Breast epithelium (tissue), 4 donors: ENCODE data around the gene APCDD1. TPM values are rescaled to one million over a fixed set of nuclear protein-coding genes. Genes with fewer than 3 reads are reported as not detected.

ENCODE experiments used
- DNase-seq, 2 donors: peaks; one replicate each; pipeline ENCODE4 v3.0.0-alpha.2; 2019; ENCODE audit warnings: low spot score in 2 of 2
- H3K27ac ChIP-seq, 2 donors: fragments of 200-600 bp; sonication (generic) in 1 of 2; one replicate each; pipeline ENCODE4 v1.5.1; 2016 to 2019; ENCODE audit warnings: mild to moderate bottlenecking in 1 of 2
- H3K27me3 ChIP-seq, 2 donors: fragments of 200-600 bp; sonication (generic) in 1 of 2; one replicate each; pipeline versions ENCODE4 v1.5.1 to v1.6.0; 2017 to 2019; ENCODE audit warnings: control low read depth in 1 of 2, mild to moderate bottlenecking in 1 of 2
- H3K36me3 ChIP-seq: fragments of 200-600 bp; one replicate; pipeline ENCODE4 v1.5.1; 2019
- H3K4me1 ChIP-seq, 2 donors: fragments of 200-600 bp; sonication (generic); one replicate each; pipeline ENCODE4 v1.5.1; 2016 to 2019; ENCODE audit warnings: control low read depth in 1 of 2
- H3K4me3 ChIP-seq, 3 donors: fragments of 200-600 bp; sonication (generic); 1 replicate in 2 of 3; 2 replicates in 1 of 3; pipeline ENCODE4 v1.5.1; 2016 to 2019; ENCODE audit warnings: mild to moderate bottlenecking in 3 of 3, moderate library complexity in 2 of 3
- H3K9me3 ChIP-seq, 2 donors: fragments of 200-600 bp; sonication (generic) in 1 of 2; one replicate each; pipeline ENCODE4 v1.5.1; 2016 to 2019; ENCODE audit warnings: control low read depth in 1 of 2
- POLR2A ChIP-seq: fragments of 450-650 bp; IDR thresholded peaks from one replicate; pipeline ENCODE4 v1.6.1; 2016; ENCODE audit warnings: antibody characterized with exemption, mild to moderate bottlenecking, moderate library complexity
- POLR2AphosphoS5 ChIP-seq, 3 donors: sonication (generic); formaldehyde crosslinking; IDR thresholded peaks; one replicate each; pipeline ENCODE4 v1.6.1; 2017; ENCODE audit warnings: antibody characterized with exemption in 3 of 3
- intact Hi-C: fragments of 100-400 bp; cut with DNase I; formaldehyde crosslinking; loops from one replicate; pipeline ENCODE4 v1.15.1; 2023; ENCODE audit warnings: low total_unique reads
- total RNA-seq, 3 donors: library from RNA; depleted of rRNA; stranded (reverse); fragments of >200 nt; gene quantifications; one replicate each; pipeline ENCODE4 v1.1.0, GENCODE V29; 2016
- TF ChIP-seq, protein P1 (sequence below), 3 donors: fragments of 450-650 bp; IDR thresholded peaks; one replicate each; pipeline ENCODE4 v1.5.1; 2016 to 2017; ENCODE audit warnings: antibody characterized with exemption in 3 of 3, mild to moderate bottlenecking in 3 of 3, moderate library complexity in 3 of 3

Gene APCDD1
- total RNA-seq, 3 donors from 2014 or later, result 34.1 to 275 (median 38.8) TPM

- no peak overlapping the region for H3K27ac ChIP-seq
- H3K9me3 ChIP-seq, result no peaks in the 10 kb centered on the region
- peaks cover 0 to 4% of the 10 kb centered on the region in 2 donors for H3K4me1 ChIP-seq
- no peaks in the 10 kb centered on the region for H3K27me3 ChIP-seq
- intact Hi-C loops, result no loop called here
- DNase-seq, result no peak
- no peaks in the 10 kb centered on the region for H3K36me3 ChIP-seq
- H3K4me3 ChIP-seq, result no peak overlapping the region
- TF ChIP-seq POLR2AphosphoS5 (IDR thresholded peaks at IDR 0.05) (no peak), POLR2A (no peak)
- TF ChIP-seq, protein P1, sequence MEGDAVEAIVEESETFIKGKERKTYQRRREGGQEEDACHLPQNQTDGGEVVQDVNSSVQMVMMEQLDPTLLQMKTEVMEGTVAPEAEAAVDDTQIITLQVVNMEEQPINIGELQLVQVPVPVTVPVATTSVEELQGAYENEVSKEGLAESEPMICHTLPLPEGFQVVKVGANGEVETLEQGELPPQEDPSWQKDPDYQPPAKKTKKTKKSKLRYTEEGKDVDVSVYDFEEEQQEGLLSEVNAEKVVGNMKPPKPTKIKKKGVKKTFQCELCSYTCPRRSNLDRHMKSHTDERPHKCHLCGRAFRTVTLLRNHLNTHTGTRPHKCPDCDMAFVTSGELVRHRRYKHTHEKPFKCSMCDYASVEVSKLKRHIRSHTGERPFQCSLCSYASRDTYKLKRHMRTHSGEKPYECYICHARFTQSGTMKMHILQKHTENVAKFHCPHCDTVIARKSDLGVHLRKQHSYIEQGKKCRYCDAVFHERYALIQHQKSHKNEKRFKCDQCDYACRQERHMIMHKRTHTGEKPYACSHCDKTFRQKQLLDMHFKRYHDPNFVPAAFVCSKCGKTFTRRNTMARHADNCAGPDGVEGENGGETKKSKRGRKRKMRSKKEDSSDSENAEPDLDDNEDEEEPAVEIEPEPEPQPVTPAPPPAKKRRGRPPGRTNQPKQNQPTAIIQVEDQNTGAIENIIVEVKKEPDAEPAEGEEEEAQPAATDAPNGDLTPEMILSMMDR (IDR thresholded peaks at IDR 0.05), result no peak
These were observed 45.4 kb upstream of the APCDD1 start for GRCh38 chr18:10409041-10409440.

- no peaks in the 10 kb centered on the region for H3K27me3 ChIP-seq
- H3K36me3 ChIP-seq, result no peaks in the 10 kb centered on the region
- H3K27ac ChIP-seq, result peak overlapping the region in 1 of 2 donors; percentile 9
- H3K4me1 ChIP-seq, result peaks cover 0 to 4% of the 10 kb centered on the region in 2 donors
- no peak for DNase-seq
- intact Hi-C loops, result no loop called here
- no peak overlapping the region for H3K4me3 ChIP-seq
- no peaks in the 10 kb centered on the region for H3K9me3 ChIP-seq
- TF ChIP-seq, protein P1 (IDR thresholded peaks at IDR 0.05), result no peak
- TF ChIP-seq POLR2AphosphoS5 (IDR thresholded peaks at IDR 0.05) (no peak), POLR2A (no peak)
These were observed 43.7 kb upstream of the APCDD1 start for GRCh38 chr18:10410472-10411308.

DNA sequence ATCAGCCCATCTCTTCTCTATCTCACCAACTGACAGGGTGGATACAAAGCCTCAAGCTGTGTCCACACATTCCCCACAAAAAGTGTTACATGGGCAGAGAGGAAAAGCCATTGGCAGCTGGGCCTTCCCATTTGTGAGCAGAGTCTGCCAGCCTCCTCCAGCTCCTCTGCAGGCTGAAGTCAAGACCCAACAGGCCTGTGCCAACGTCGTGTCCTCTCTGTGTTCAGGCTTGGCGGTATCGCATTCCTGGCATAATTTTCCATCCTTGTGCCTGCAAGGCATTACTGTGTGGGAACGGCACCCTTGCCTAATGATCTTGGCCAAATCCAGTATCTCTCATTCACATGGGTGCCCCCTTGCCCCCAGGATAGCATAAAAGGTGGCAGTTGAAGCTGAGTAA is 41.5 kb upstream of the APCDD1 start:
- Histone ChIP-seq H3K27ac (peak overlapping the region; percentile 10 to 40), H3K36me3 (no peaks in the 10 kb centered on the region), H3K4me1 (peaks cover 0 to 8% of the 10 kb centered on the region in 2 donors), H3K4me3 (no peak overlapping the region), H3K27me3 (no peaks in the 10 kb centered on the region), H3K9me3 (no peaks in the 10 kb centered on the region)
- intact Hi-C loops, result no loop called here
- TF ChIP-seq, protein P1 (IDR thresholded peaks at IDR 0.05), result no peak
- peak in 2 of 3 donors; percentile 27 to 43 for TF ChIP-seq POLR2AphosphoS5 (IDR thresholded peaks at IDR 0.05)
- DNase-seq, result peak; percentile 57 to 89

DNA sequence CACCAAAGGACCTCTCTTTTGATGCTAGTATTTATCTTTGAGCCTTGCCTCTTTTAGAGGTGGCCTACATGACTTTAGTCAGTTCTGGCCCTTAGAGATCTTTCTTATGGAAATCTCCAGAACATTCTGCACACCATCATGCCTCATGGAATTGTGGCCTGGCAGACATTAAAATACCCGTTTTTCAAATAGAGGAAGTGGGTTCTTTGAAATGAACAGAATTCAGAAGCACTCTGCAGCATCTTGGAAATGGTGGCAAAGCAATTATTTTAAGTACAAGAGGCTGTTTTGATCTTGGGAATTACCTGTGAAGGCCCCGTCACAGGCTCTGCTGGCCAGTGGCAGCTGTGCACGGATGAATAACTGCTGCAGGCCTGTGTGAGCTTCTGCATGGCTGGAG is 40.7 kb upstream of the APCDD1 start:
- DNase-seq, result no peak
- no peaks in the 10 kb centered on the region for H3K36me3 ChIP-seq
- no peaks in the 10 kb centered on the region for H3K27me3 ChIP-seq
- no peak overlapping the region for H3K4me3 ChIP-seq
- intact Hi-C loops, result no loop called here
- TF ChIP-seq POLR2AphosphoS5 (IDR thresholded peaks at IDR 0.05) (no peak), POLR2A (no peak)
- TF ChIP-seq, protein P1 (IDR thresholded peaks at IDR 0.05), result no peak
- H3K9me3 ChIP-seq, result no peaks in the 10 kb centered on the region
- peaks cover 0 to 8% of the 10 kb centered on the region in 2 donors for H3K4me1 ChIP-seq
- H3K27ac ChIP-seq, result peak overlapping the region; percentile 23 to 40

- DNase-seq, result no peak
- TF ChIP-seq POLR2AphosphoS5 (IDR thresholded peaks at IDR 0.05) (no peak), POLR2A (no peak)
- TF ChIP-seq, protein P1 (IDR thresholded peaks at IDR 0.05), result no peak
- no peaks in the 10 kb centered on the region for H3K9me3 ChIP-seq
- intact Hi-C loops, result no loop called here
- H3K27ac ChIP-seq, result peak overlapping the region in 1 of 2 donors; percentile 23
- no peaks in the 10 kb centered on the region for H3K36me3 ChIP-seq
- peaks cover 0 to 8% of the 10 kb centered on the region in 2 donors for H3K4me1 ChIP-seq
- H3K4me3 ChIP-seq, result no peak overlapping the region
- no peaks in the 10 kb centered on the region for H3K27me3 ChIP-seq
These were observed 40.1 kb upstream of the APCDD1 start for GRCh38 chr18:10414293-10414842.
